Pancreas (tissue), 10 donors: ENCODE measurements around the gene FOXO6. TPM values are rescaled to one million over a fixed set of nuclear protein-coding genes. Genes with fewer than 3 reads are reported as not detected.

ENCODE experiments used
- ATAC-seq, 4 donors: fragments of 200-7000 bp; cut with Tn5 transposase; one replicate each; pipeline versions ENCODE4 v1.8.0 to v1.9.1; 2020; ENCODE audit warnings: mild to moderate bottlenecking in 4 of 4, moderate library complexity in 4 of 4
- DNase-seq, 6 donors: peaks; one replicate each; pipeline ENCODE4 v3.0.0-alpha.2; 2020
- FAIRE-seq: peaks from 2 replicates; lab custom pipeline; 2012; peaks lifted over from hg19 to GRCh38; lab: Jason Lieb, UNC
- H3K27ac ChIP-seq, 4 donors: fragments of 200-600 bp; sonication (generic); 1 replicate in 3 of 4; 2 replicates in 1 of 4; pipeline versions ENCODE4 v1.5.0 to v1.8.0; 2020
- H3K27me3 ChIP-seq, 4 donors: fragments of 200-600 bp; one replicate each; pipeline ENCODE4 v1.8.0; 2021
- H3K36me3 ChIP-seq, 3 donors: fragments of 200-600 bp; sonication (generic) in 1 of 3; one replicate each; pipeline versions ENCODE4 v1.5.0 to v1.8.0; 2020 to 2021
- H3K4me1 ChIP-seq, 3 donors: fragments of 200-600 bp; one replicate each; pipeline ENCODE4 v1.8.0; 2021
- H3K4me3 ChIP-seq, 4 donors: fragments of 200-600 bp; sonication (generic) in 2 of 4; one replicate each; pipeline versions ENCODE4 v1.5.0 to v1.8.0; 2020 to 2021
- H3K9me3 ChIP-seq, 4 donors: fragments of 200-600 bp; one replicate each; pipeline ENCODE4 v1.8.0; 2021
- WGBS, 2 donors: extraction: QIAGEN DNeasy Blood & Tissue Kit; methylation state at CpG; one replicate each; pipeline ENCODE4 v1.1.7; 2013; 5-methylcytosine and 5-hydroxymethylcytosine counted together
- intact Hi-C, 3 donors: fragments of 100-400 bp; cut with DNase I; formaldehyde crosslinking; loops; one replicate each; pipeline versions ENCODE4 v1.11.1 to v1.14.2; 2022
- polyA plus RNA-seq, 2 donors: library from polyadenylated mRNA; stranded (reverse); fragments of 200-250 nt; gene quantifications; one replicate each; pipeline ENCODE4 v1.2.3, GENCODE V29; 2013
- total RNA-seq, 6 donors: library from RNA; stranded (reverse); fragmentation: NEBNext Ultra II Directional in 4 of 6; extraction: Animal tissue kit (Norgen Biotek cat#: 25700) in 4 of 6; gene quantifications; one replicate each; pipeline versions ENCODE4 v1.2.1 to v1.2.4, GENCODE V29; 2021 to 2023
- TF ChIP-seq, protein P1 (sequence below), 4 donors: fragments of 200-600 bp; sonication (generic) in 3 of 4; IDR thresholded peaks; one replicate each; pipeline versions ENCODE4 v1.5.0 to v1.8.0; 2021; ENCODE audit warnings: antibody characterized with exemption in 4 of 4
- donor health status: healthy with polysubstance abuse.
- donor health status: DM: no; HTN: no; CAD: no; lungs with moderate emphysema.
- donor health status: DM: no; HTN: no; CAD: no.
- donor health status: control.
- donor health status: control.
- donor health status: Bipolar disorder and iron deficiency.
- donor health status: DM: yes; HTN: yes; CAD: no.
- donor health status: DM: no; HTN: no; CAD: no.
- donor health status: DM: no; HTN: no; CAD: no.
- donor health status: DM: yes; HTN: yes; CAD: no.

Gene FOXO6
- total and polyA plus RNA-seq, 8 donors: 0.79 to 2.0 (median 1.2) TPM

GRCh38 chr1:41323243-41323642 lies 38.0 kb upstream of the FOXO6 start:
- intact Hi-C loops: no loop called here
- TF ChIP-seq, protein P1, sequence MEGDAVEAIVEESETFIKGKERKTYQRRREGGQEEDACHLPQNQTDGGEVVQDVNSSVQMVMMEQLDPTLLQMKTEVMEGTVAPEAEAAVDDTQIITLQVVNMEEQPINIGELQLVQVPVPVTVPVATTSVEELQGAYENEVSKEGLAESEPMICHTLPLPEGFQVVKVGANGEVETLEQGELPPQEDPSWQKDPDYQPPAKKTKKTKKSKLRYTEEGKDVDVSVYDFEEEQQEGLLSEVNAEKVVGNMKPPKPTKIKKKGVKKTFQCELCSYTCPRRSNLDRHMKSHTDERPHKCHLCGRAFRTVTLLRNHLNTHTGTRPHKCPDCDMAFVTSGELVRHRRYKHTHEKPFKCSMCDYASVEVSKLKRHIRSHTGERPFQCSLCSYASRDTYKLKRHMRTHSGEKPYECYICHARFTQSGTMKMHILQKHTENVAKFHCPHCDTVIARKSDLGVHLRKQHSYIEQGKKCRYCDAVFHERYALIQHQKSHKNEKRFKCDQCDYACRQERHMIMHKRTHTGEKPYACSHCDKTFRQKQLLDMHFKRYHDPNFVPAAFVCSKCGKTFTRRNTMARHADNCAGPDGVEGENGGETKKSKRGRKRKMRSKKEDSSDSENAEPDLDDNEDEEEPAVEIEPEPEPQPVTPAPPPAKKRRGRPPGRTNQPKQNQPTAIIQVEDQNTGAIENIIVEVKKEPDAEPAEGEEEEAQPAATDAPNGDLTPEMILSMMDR (IDR thresholded peaks at IDR 0.05): no peak
- DNase-seq (no peak), ATAC-seq (no peak), FAIRE-seq (no peak)
- Histone ChIP-seq H3K36me3 (no peaks in the 10 kb centered on the region), H3K27ac (no peak overlapping the region), H3K9me3 (no peaks in the 10 kb centered on the region), H3K27me3 (no peaks in the 10 kb centered on the region), H3K4me3 (no peak overlapping the region), H3K4me1 (peaks cover 13 to 18% (median 14%) of the 10 kb centered on the region in 3 donors)
- 90% methylated on average over 5 of the region's 5 CpGs for whole genome bisulfite sequencing, 2 donors

DNA sequence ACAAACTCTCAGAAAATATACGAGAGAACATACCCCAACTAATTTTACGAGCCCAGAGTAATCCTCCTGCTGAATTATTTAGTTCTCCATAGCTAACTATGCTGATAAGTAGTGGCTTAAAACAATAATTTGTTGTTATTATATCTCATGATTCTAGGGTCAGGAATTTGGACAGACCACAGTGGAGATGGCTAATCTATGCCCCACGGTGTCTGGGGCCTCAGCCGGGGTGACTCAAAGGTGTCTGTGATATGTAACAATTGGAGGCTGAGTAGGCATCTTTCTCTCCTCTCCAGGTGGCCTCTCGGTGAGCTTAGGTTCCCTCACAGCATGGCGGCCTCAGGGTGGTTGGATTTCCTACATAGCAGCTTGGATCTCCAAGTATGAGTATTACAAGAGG lies 35.4 kb upstream of the FOXO6 start:
- Histone ChIP-seq H3K9me3 (no peaks in the 10 kb centered on the region), H3K27me3 (no peaks in the 10 kb centered on the region), H3K36me3 (no peaks in the 10 kb centered on the region), H3K27ac (no peak overlapping the region), H3K4me3 (no peak overlapping the region), H3K4me1 (no peaks in the 10 kb centered on the region)
- no peak for FAIRE-seq
- 93 to 94% methylated on average over 6 of the region's 6 CpGs for WGBS, 2 donors
- no peak for ATAC-seq
- intact Hi-C loops: no loop called here
- DNase-seq: no peak
- TF ChIP-seq, protein P1 (IDR thresholded peaks at IDR 0.05): no peak

DNA sequence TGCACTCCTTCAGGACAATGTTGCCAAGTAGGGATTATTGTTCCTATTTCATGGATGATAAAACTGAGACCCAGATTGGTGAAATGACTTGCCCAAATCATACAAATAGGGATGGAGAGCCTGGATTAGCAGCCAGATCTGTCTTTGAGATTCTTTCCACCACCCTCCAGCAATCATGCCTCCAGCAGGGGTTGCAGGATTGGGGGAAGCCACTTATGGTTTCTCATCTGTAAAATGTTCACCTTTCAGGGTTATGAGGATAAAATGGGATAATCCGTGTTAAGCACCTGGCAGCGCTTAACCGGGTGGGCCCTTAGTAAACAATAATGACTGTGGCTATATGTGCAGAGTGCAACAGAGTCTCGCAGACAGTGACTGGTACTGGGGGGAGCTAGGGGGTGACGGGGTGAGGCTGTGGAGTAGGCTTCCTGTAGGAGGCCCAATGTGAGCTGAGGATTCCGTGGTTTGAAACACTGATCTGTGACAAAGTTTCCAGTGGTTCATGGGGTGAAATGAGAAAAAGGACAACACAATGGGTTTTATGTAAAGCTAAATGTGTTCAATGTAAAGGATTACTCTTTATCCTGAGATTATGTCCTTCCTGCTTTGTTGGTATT lies 33.7 kb upstream of the FOXO6 start:
- no peaks in the 10 kb centered on the region for H3K4me1 ChIP-seq
- 81 to 84% methylated on average over 6 of the region's 6 CpGs for WGBS, 2 donors
- DNase-seq: no peak
- no peaks in the 10 kb centered on the region for H3K27me3 ChIP-seq
- H3K4me3 ChIP-seq: no peak overlapping the region
- intact Hi-C loops: no loop called here
- ATAC-seq: no peak
- no peak for FAIRE-seq
- H3K36me3 ChIP-seq: no peaks in the 10 kb centered on the region
- TF ChIP-seq, protein P1 (IDR thresholded peaks at IDR 0.05): no peak
- H3K27ac ChIP-seq: no peak overlapping the region
- H3K9me3 ChIP-seq: no peaks in the 10 kb centered on the region

DNA sequence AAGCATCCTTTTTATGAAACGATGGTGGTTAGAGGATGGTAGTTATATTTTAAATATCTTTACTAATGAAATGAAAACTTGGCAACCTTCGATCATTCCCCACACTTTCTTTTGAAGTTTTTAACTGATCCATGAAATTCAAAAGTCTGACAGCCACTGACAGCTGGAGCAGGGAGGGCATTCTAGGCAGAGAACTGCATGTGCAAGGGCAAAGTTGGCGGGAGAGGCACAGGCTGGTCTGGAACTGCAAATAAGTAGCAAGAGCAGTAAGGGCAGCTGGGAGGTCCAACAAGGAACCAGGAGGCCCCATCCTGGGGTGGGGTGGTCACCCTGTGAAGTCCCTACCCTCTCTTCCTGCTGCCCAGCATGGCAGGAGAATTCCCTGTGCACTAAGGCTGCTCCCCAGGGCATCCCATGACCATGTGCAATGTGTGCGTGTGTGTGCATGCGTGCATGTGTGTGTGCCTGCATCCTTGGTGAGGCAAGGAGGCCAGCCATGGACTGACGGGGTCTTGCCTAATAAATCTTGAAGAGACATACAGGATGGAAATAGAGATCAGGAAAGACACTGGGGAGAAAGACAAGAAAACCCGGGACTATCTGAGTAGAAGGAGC lies 33.1 kb upstream of the FOXO6 start:
- ATAC-seq: no peak
- no peaks in the 10 kb centered on the region for H3K27me3 ChIP-seq
- H3K27ac ChIP-seq: no peak overlapping the region
- no peak for FAIRE-seq
- WGBS, 2 donors: 77 to 83% methylated on average over 7 of the region's 7 CpGs
- intact Hi-C loops: no loop called here
- TF ChIP-seq, protein P1 (IDR thresholded peaks at IDR 0.05): no peak
- no peak for DNase-seq
- no peaks in the 10 kb centered on the region for H3K4me1 ChIP-seq
- H3K36me3 ChIP-seq: no peaks in the 10 kb centered on the region
- H3K4me3 ChIP-seq: no peak overlapping the region
- no peaks in the 10 kb centered on the region for H3K9me3 ChIP-seq
